ENCODE results near the gene PCSK2. TPM values are rescaled to one million over a fixed set of nuclear protein-coding genes. Genes with fewer than 3 reads are reported as not detected.

Gene PCSK2
- total RNA-seq, 2 donors from 2014 or later, result 0.18 to 2.7 TPM

DNA sequence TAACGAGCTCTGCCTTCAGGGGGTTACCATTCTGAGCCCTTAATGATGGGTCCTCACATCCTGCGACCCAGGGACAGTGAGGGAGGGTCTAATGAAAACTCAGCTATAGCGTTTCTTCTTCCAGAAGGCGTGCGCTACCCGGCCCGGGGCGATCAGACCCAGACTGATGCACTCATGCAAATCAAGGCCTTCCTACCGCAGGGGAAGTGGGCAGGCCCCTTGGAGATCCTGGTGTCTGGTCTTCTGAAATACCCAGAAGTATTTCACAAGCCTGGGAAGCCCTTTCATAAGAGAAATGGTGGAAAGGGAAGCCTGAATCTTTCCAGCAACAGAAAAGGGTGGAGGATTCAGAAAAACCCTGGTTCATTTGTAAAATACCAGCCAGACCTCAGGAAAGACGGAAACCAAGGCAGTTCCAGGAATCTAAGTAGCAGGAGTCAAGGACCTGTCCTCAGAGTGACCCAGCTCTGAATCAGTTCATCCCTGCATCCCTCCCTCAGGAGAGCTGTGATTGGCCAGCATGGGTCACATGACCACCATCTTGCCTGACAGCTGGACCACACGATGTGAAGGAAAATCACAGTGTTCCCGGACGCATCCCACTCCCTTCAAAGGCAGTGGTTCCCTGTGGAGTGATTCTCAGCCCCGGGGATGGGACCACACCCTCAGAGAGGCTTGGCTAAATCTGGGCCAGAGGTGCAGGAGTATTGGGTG, 291.7 kb downstream of the PCSK2 start:
- DNase-seq (ENCODE audit: low spot score), result no peak
- H3K4me1 ChIP-seq (replicated peaks), result no peaks in the 10 kb centered on the region
- TF ChIP-seq, protein P1, sequence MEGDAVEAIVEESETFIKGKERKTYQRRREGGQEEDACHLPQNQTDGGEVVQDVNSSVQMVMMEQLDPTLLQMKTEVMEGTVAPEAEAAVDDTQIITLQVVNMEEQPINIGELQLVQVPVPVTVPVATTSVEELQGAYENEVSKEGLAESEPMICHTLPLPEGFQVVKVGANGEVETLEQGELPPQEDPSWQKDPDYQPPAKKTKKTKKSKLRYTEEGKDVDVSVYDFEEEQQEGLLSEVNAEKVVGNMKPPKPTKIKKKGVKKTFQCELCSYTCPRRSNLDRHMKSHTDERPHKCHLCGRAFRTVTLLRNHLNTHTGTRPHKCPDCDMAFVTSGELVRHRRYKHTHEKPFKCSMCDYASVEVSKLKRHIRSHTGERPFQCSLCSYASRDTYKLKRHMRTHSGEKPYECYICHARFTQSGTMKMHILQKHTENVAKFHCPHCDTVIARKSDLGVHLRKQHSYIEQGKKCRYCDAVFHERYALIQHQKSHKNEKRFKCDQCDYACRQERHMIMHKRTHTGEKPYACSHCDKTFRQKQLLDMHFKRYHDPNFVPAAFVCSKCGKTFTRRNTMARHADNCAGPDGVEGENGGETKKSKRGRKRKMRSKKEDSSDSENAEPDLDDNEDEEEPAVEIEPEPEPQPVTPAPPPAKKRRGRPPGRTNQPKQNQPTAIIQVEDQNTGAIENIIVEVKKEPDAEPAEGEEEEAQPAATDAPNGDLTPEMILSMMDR (IDR thresholded peaks at IDR 0.05), result no peak
- TF ChIP-seq POLR2A (IDR thresholded peaks at IDR 0.05), result no peak
- TF ChIP-seq POLR2AphosphoS5 (IDR thresholded peaks at IDR 0.05), result no peak
- H3K27ac ChIP-seq, result no peak overlapping the region
- WGBS, result 80% methylated on average over 14 of the region's 14 CpGs
- H3K36me3 ChIP-seq, result no peaks in the 10 kb centered on the region
- H3K9me3 ChIP-seq, result no peaks in the 10 kb centered on the region
- intact Hi-C loops (cut with DNase I), result no loop called here
- H3K27me3 ChIP-seq (replicated peaks; ENCODE audit: insufficient read depth), result no peaks in the 10 kb centered on the region
- no peak overlapping the region for H3K4me3 ChIP-seq

DNA sequence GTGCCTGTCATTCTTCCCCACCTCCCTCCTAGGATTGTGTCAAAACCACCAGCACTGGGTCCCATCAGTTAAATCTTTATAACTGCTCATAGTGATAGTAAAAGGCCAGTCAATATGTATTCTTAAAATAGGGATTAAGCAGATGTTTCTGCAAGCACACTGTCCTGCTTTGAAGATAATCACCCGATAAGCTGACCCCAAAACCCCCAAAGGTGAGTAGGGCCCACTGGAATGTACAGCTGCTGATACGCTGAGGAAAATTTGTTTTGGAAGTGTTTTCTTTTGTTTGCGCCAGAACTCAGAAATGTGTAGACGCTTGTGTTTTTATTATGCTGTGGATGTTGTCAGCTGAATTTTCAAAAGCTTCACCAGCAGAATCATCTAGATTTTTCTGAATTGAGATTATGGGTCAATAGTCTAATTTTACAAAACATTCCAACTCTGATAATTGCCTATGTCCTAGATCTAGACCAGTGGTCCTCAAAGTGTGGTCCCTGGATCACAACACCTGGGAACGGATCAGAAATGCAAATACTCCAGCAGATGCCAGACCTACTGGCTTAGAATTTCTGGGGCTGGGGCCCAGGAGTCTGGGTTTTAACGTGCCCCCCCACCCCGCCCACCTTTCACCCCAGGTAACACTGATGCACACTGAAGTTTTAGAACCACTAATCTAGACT, 292.9 kb downstream of the PCSK2 start:
- DNase-seq (ENCODE audit: low spot score), result no peak
- no peak for TF ChIP-seq POLR2A (IDR thresholded peaks at IDR 0.05)
- TF ChIP-seq, protein P1 (IDR thresholded peaks at IDR 0.05), result no peak
- TF ChIP-seq POLR2AphosphoS5 (IDR thresholded peaks at IDR 0.05), result no peak
- 77% methylated on average over 7 of the region's 7 CpGs for WGBS

DNA sequence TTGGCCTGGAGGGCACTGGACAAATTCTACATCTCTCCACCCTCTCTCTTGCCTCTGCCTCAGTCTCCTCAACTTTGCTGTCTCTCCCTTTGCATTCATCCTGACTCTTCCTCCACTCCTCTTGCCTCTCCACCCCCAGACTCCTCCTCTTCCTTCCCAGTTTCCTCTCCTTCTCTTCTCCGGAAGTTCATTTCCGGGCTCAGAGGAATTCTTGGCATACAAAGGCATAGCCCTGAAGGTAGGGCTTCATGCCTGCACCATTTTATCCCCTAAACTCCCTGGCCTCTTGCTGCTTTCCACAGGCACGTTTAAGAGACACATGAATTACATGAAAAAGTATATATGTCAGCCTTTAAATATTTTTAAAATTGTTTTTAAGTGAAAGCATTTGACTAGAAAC, 293.7 kb downstream of the PCSK2 start:
- Histone ChIP-seq H3K4me3 (no peak overlapping the region), H3K27ac (no peak overlapping the region), H3K4me1 (replicated peaks) (no peaks in the 10 kb centered on the region), H3K36me3 (no peaks in the 10 kb centered on the region), H3K27me3 (replicated peaks; ENCODE audit: insufficient read depth) (no peaks in the 10 kb centered on the region), H3K9me3 (no peaks in the 10 kb centered on the region)
- no peak for TF ChIP-seq POLR2A (IDR thresholded peaks at IDR 0.05)
- TF ChIP-seq, protein P1 (IDR thresholded peaks at IDR 0.05), result no peak
- TF ChIP-seq POLR2AphosphoS5 (IDR thresholded peaks at IDR 0.05), result no peak
- WGBS, result 57% methylated on average over 3 of the region's 3 CpGs
- intact Hi-C loops (cut with DNase I), result no loop called here
- DNase-seq (ENCODE audit: low spot score), result no peak

More for the DNA sequence above, 292.9 kb downstream of the PCSK2 start:
- Histone ChIP-seq H3K4me1 (replicated peaks) (no peaks in the 10 kb centered on the region), H3K27ac (no peak overlapping the region), H3K36me3 (no peaks in the 10 kb centered on the region), H3K9me3 (no peaks in the 10 kb centered on the region), H3K27me3 (replicated peaks; ENCODE audit: insufficient read depth) (no peaks in the 10 kb centered on the region), H3K4me3 (no peak overlapping the region)
- intact Hi-C loops (cut with DNase I), result no loop called here

DNA sequence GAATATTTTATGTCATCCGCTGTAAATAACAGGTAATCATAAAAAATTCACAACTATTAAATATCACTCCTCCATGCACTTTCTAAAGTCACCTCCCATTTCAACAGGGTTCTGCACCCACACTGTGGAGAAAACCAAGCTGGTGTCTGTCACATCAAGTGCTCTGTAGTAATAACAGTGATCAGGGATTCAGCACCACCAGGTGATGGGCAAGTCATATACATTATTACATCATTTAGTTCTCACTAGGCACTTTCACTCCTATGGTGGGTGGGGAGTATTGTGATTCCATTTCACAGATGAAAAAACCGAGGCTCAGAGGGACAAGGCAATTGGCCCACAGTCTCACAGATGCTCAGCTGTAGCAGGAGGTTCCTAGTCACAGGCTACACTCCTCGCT, 295.7 kb downstream of the PCSK2 start:
- 95% methylated on average over 3 of the region's 3 CpGs for WGBS
- intact Hi-C loops (cut with DNase I), result no loop called here

More for the DNA sequence above, 295.7 kb downstream of the PCSK2 start:
- Histone ChIP-seq H3K9me3 (no peaks in the 10 kb centered on the region), H3K27me3 (replicated peaks; ENCODE audit: insufficient read depth) (no peaks in the 10 kb centered on the region), H3K36me3 (no peaks in the 10 kb centered on the region), H3K27ac (no peak overlapping the region), H3K4me1 (replicated peaks) (no peaks in the 10 kb centered on the region), H3K4me3 (no peak overlapping the region)
- no peak for DNase-seq (ENCODE audit: low spot score)
- TF ChIP-seq POLR2A (IDR thresholded peaks at IDR 0.05), result no peak
- TF ChIP-seq POLR2AphosphoS5 (IDR thresholded peaks at IDR 0.05), result no peak
- TF ChIP-seq, protein P1 (IDR thresholded peaks at IDR 0.05), result no peak
